H9 (cell line): ENCODE results near the gene FBXO11. TPM values are rescaled to one million over a fixed set of nuclear protein-coding genes. Genes with fewer than 3 reads are reported as not detected.

Experiments used
- DNase-seq: peaks from one replicate; pipeline ENCODE4 v3.0.0-alpha.2; 2017
- H2AFZ ChIP-seq: one replicate; pipeline ENCODE4 v1.6.1; 2013; ENCODE audit warnings: mild to moderate bottlenecking, low read length, control low read depth, moderate library complexity
- H2AK5ac ChIP-seq: 2 replicates; pipeline ENCODE4 v1.6.1; 2013; ENCODE audit warnings: low read length, control low read depth, mixed read lengths; ENCODE audit not compliant: insufficient read length
- H2BK120ac ChIP-seq: one replicate; pipeline ENCODE4 v1.6.1; 2013; ENCODE audit warnings: low read depth, mild to moderate bottlenecking, low read length, control low read depth, inconsistent platforms; ENCODE audit not compliant: poor library complexity, severe bottlenecking
- H2BK12ac ChIP-seq: 2 replicates; pipeline ENCODE4 v1.6.1; 2013; ENCODE audit warnings: low read length, control low read depth, mixed read lengths, low read depth; ENCODE audit not compliant: insufficient read length
- H2BK15ac ChIP-seq: 2 replicates; pipeline ENCODE4 v1.6.1; 2013; ENCODE audit warnings: low read depth, low read length, control low read depth
- H2BK20ac ChIP-seq: one replicate; pipeline ENCODE4 v1.6.1; 2013; ENCODE audit warnings: low read depth, mild to moderate bottlenecking, low read length, control low read depth, inconsistent platforms; ENCODE audit not compliant: poor library complexity, severe bottlenecking
- H2BK5ac ChIP-seq: 2 replicates; pipeline ENCODE4 v1.6.1; 2013; ENCODE audit warnings: low read length, control low read depth, mixed read lengths; ENCODE audit not compliant: insufficient read length
- H3K14ac ChIP-seq: 2 replicates; pipeline ENCODE4 v1.6.1; 2013; ENCODE audit warnings: low read length, control low read depth; ENCODE audit not compliant: insufficient read depth
- H3K18ac ChIP-seq: 2 replicates; pipeline ENCODE4 v1.6.1; 2013; ENCODE audit warnings: low read depth, mild to moderate bottlenecking, mixed read lengths, low read length, control low read depth; ENCODE audit not compliant: insufficient read length
- H3K23ac ChIP-seq: 2 replicates; pipeline ENCODE4 v1.6.1; 2013; ENCODE audit warnings: low read length, control low read depth, mixed read lengths, low read depth; ENCODE audit not compliant: insufficient read length
- H3K23me2 ChIP-seq: 2 replicates; pipeline ENCODE4 v1.6.1; 2013; ENCODE audit warnings: low read depth, mild to moderate bottlenecking, mixed read lengths, low read length, control low read depth; ENCODE audit not compliant: insufficient read length, poor library complexity, severe bottlenecking
- H3K27ac ChIP-seq: 2 replicates; pipeline ENCODE4 v1.5.1; 2013; ENCODE audit warnings: low read length, control low read depth, mixed read lengths, low read depth; ENCODE audit not compliant: insufficient read length
- H3K27me3 ChIP-seq: 2 replicates; pipeline ENCODE4 v1.6.1; 2013; ENCODE audit warnings: low read length, control low read depth, inconsistent platforms; ENCODE audit not compliant: insufficient read depth
- H3K4ac ChIP-seq: 2 replicates; pipeline ENCODE4 v1.6.1; 2013; ENCODE audit warnings: low read depth, mild to moderate bottlenecking, control low read depth, inconsistent platforms, low read length, moderate library complexity
- H3K4me1 ChIP-seq: 2 replicates; pipeline ENCODE4 v1.6.1; 2013; ENCODE audit warnings: low read length, control low read depth, inconsistent platforms; ENCODE audit not compliant: insufficient read depth
- H3K4me2 ChIP-seq: 2 replicates; pipeline ENCODE4 v1.6.1; 2013; ENCODE audit warnings: low read length, control low read depth, mixed read lengths; ENCODE audit not compliant: insufficient read length, insufficient read depth
- H3K56ac ChIP-seq: 2 replicates; pipeline ENCODE4 v1.6.1; 2013; ENCODE audit warnings: low read depth, mild to moderate bottlenecking, mixed read lengths, low read length, control low read depth; ENCODE audit not compliant: insufficient read length
- H3K79me1 ChIP-seq: 2 replicates; pipeline ENCODE4 v1.6.1; 2013; ENCODE audit warnings: low read depth, mild to moderate bottlenecking, moderate library complexity, low read length, control low read depth, inconsistent platforms; ENCODE audit not compliant: insufficient read depth, poor library complexity, severe bottlenecking
- H3K79me2 ChIP-seq: 2 replicates; pipeline ENCODE4 v1.6.1; 2013; ENCODE audit warnings: low read length, control low read depth, inconsistent platforms; ENCODE audit not compliant: insufficient read depth
- H3K9ac ChIP-seq: 2 replicates; pipeline ENCODE4 v1.6.1; 2013; ENCODE audit warnings: low read length, control low read depth, mixed read lengths; ENCODE audit not compliant: insufficient read length; ENCODE audit errors: extremely low read depth
- H3K9me3 ChIP-seq: one replicate; pipeline ENCODE4 v1.6.1; 2013; ENCODE audit warnings: low read depth, low read length, inconsistent platforms; ENCODE audit not compliant: control insufficient read depth
- H3T11ph ChIP-seq: one replicate; pipeline ENCODE4 v1.6.1; 2013; ENCODE audit warnings: mild to moderate bottlenecking, low read length, control low read depth, inconsistent platforms
- H4K20me1 ChIP-seq: one replicate; pipeline ENCODE4 v1.6.1; 2013; ENCODE audit not compliant: control insufficient read depth, insufficient read length, insufficient read depth
- H4K5ac ChIP-seq: 2 replicates; pipeline ENCODE4 v1.6.1; 2013; ENCODE audit warnings: low read depth, mild to moderate bottlenecking, mixed read lengths, low read length, control low read depth; ENCODE audit not compliant: insufficient read length
- H4K8ac ChIP-seq: replicated peaks from 2 replicates; pipeline ENCODE4 v1.6.1; 2013; ENCODE audit warnings: low read length, control low read depth, mixed read lengths, low read depth; ENCODE audit not compliant: insufficient read length
- H4K91ac ChIP-seq: 2 replicates; pipeline ENCODE4 v1.6.1; 2013; ENCODE audit warnings: low read depth, mild to moderate bottlenecking, moderate library complexity, mixed read lengths, low read length, control low read depth; ENCODE audit not compliant: insufficient read length
- H3K27ac Mint-ChIP-seq, 3 experiments: 2 replicates in 2 of 3; 3 replicates in 1 of 3; pipeline ENCODE4 v1.8.0; 2020 to 2021; ENCODE audit warnings: mixed read lengths in 3 of 3, mild to moderate bottlenecking in 1 of 3, moderate library complexity in 1 of 3
- H3K27me3 Mint-ChIP-seq: 2 replicates; pipeline ENCODE4 v1.8.0; 2021; ENCODE audit warnings: low read depth, mild to moderate bottlenecking, moderate library complexity, mixed read lengths
- H3K36me3 Mint-ChIP-seq, 3 experiments: 2 replicates in 2 of 3; 3 replicates in 1 of 3; pipeline ENCODE4 v1.8.0; 2020 to 2021; ENCODE audit warnings: low read depth in 3 of 3, mixed read lengths in 3 of 3; ENCODE audit not compliant: insufficient read depth in 1 of 3
- H3K4me1 Mint-ChIP-seq, 2 experiments: 2 replicates each; pipeline ENCODE4 v1.8.0; 2020; ENCODE audit warnings: mixed read lengths in 2 of 2
- H3K4me3 Mint-ChIP-seq, 2 experiments: 2 replicates in 1 of 2; 3 replicates in 1 of 2; pipeline ENCODE4 v1.8.0; 2020 to 2021; ENCODE audit warnings: mild to moderate bottlenecking in 2 of 2, mixed read lengths in 2 of 2, moderate library complexity in 1 of 2
- H3K9me3 Mint-ChIP-seq, 2 experiments: 2 replicates in 1 of 2; 3 replicates in 1 of 2; pipeline ENCODE4 v1.8.0; 2020; ENCODE audit warnings: mild to moderate bottlenecking in 2 of 2, mixed read lengths in 2 of 2, moderate library complexity in 1 of 2
- CTCF ChIP-seq: fragments of 200-600 bp; sonication (generic); conservative IDR thresholded peaks from 3 replicates; pipeline ENCODE4 v1.8.0; 2021; ENCODE audit warnings: antibody characterized with exemption, mild to moderate bottlenecking
- total RNA-seq: library from RNA; stranded (reverse); gene quantifications from 2 replicates; pipeline ENCODE4 v1.2.1, GENCODE V29; 2021

The FBXO11 gene
- total RNA-seq, 1 experiment from 2014 or later, result 68.8 TPM

GRCh38 chr2:47822518-47822917 is 83.8 kb downstream of the FBXO11 start:
- no peak overlapping the region for H2BK120ac ChIP-seq
- H2BK5ac ChIP-seq, result no peak overlapping the region
- H3T11ph ChIP-seq, result no peak overlapping the region
- no peak overlapping the region for H3K4me3 Mint-ChIP-seq
- no peaks in the 10 kb centered on the region for H3K4me1 Mint-ChIP-seq
- H2BK12ac ChIP-seq, result no peak overlapping the region
- H3K9me3 ChIP-seq, result no peaks in the 10 kb centered on the region
- no peak overlapping the region for H3K4me2 ChIP-seq
- H3K27ac Mint-ChIP-seq, result no peak overlapping the region
- no peak overlapping the region for H3K18ac ChIP-seq
- no peak overlapping the region for H3K14ac ChIP-seq
- no peak overlapping the region for H3K23ac ChIP-seq
- H3K9me3 Mint-ChIP-seq, result no peaks in the 10 kb centered on the region; a peak in 1 of 5 replicates
- no peak overlapping the region for H4K5ac ChIP-seq
- no peak overlapping the region for H4K8ac ChIP-seq
- no peak overlapping the region for H3K27ac ChIP-seq
- no peaks in the 10 kb centered on the region for H3K27me3 ChIP-seq
- no peak overlapping the region for H2BK15ac ChIP-seq
- H2AFZ ChIP-seq, result no peak overlapping the region
- no peak overlapping the region for H3K9ac ChIP-seq
- H3K79me2 ChIP-seq, result no peaks in the 10 kb centered on the region
- H4K20me1 ChIP-seq, result no peaks in the 10 kb centered on the region
- H4K91ac ChIP-seq, result no peak overlapping the region
- H3K4me1 ChIP-seq, result no peaks in the 10 kb centered on the region
- TF ChIP-seq CTCF, result no peak
- H3K23me2 ChIP-seq, result no peaks in the 10 kb centered on the region
- H3K56ac ChIP-seq, result no peak overlapping the region
- no peak overlapping the region for H2BK20ac ChIP-seq
- H3K4ac ChIP-seq, result no peak overlapping the region
- H3K79me1 ChIP-seq, result no peaks in the 10 kb centered on the region
- no peak overlapping the region for H2AK5ac ChIP-seq
- no peak for DNase-seq
- peaks cover 24 to 73% (median 57%) of the 10 kb centered on the region in 3 experiments for H3K36me3 Mint-ChIP-seq
- no peaks in the 10 kb centered on the region for H3K27me3 Mint-ChIP-seq
